H9 (cell line): ENCODE measurements around the gene BRMS1L. TPM values are rescaled to one million over a fixed set of nuclear protein-coding genes. Genes with fewer than 3 reads are reported as not detected.
A peak's percentile ranks its signal among the peaks of the same experiment; 100 is the strongest.

Source experiments
- DNase-seq: peaks from one replicate; pipeline ENCODE4 v3.0.0-alpha.2; 2017
- H2AFZ ChIP-seq: one replicate; pipeline ENCODE4 v1.6.1; 2013; ENCODE audit warnings: mild to moderate bottlenecking, low read length, control low read depth, moderate library complexity
- H2AK5ac ChIP-seq: 2 replicates; pipeline ENCODE4 v1.6.1; 2013; ENCODE audit warnings: low read length, control low read depth, mixed read lengths; ENCODE audit not compliant: insufficient read length
- H2BK120ac ChIP-seq: one replicate; pipeline ENCODE4 v1.6.1; 2013; ENCODE audit warnings: low read depth, mild to moderate bottlenecking, low read length, control low read depth, inconsistent platforms; ENCODE audit not compliant: poor library complexity, severe bottlenecking
- H2BK12ac ChIP-seq: 2 replicates; pipeline ENCODE4 v1.6.1; 2013; ENCODE audit warnings: low read length, control low read depth, mixed read lengths, low read depth; ENCODE audit not compliant: insufficient read length
- H2BK15ac ChIP-seq: 2 replicates; pipeline ENCODE4 v1.6.1; 2013; ENCODE audit warnings: low read depth, low read length, control low read depth
- H2BK20ac ChIP-seq: one replicate; pipeline ENCODE4 v1.6.1; 2013; ENCODE audit warnings: low read depth, mild to moderate bottlenecking, low read length, control low read depth, inconsistent platforms; ENCODE audit not compliant: poor library complexity, severe bottlenecking
- H2BK5ac ChIP-seq: 2 replicates; pipeline ENCODE4 v1.6.1; 2013; ENCODE audit warnings: low read length, control low read depth, mixed read lengths; ENCODE audit not compliant: insufficient read length
- H3K14ac ChIP-seq: 2 replicates; pipeline ENCODE4 v1.6.1; 2013; ENCODE audit warnings: low read length, control low read depth; ENCODE audit not compliant: insufficient read depth
- H3K18ac ChIP-seq: 2 replicates; pipeline ENCODE4 v1.6.1; 2013; ENCODE audit warnings: low read depth, mild to moderate bottlenecking, mixed read lengths, low read length, control low read depth; ENCODE audit not compliant: insufficient read length
- H3K23ac ChIP-seq: 2 replicates; pipeline ENCODE4 v1.6.1; 2013; ENCODE audit warnings: low read length, control low read depth, mixed read lengths, low read depth; ENCODE audit not compliant: insufficient read length
- H3K23me2 ChIP-seq: 2 replicates; pipeline ENCODE4 v1.6.1; 2013; ENCODE audit warnings: low read depth, mild to moderate bottlenecking, mixed read lengths, low read length, control low read depth; ENCODE audit not compliant: insufficient read length, poor library complexity, severe bottlenecking
- H3K27ac ChIP-seq: 2 replicates; pipeline ENCODE4 v1.5.1; 2013; ENCODE audit warnings: low read length, control low read depth, mixed read lengths, low read depth; ENCODE audit not compliant: insufficient read length
- H3K27me3 ChIP-seq: 2 replicates; pipeline ENCODE4 v1.6.1; 2013; ENCODE audit warnings: low read length, control low read depth, inconsistent platforms; ENCODE audit not compliant: insufficient read depth
- H3K4ac ChIP-seq: 2 replicates; pipeline ENCODE4 v1.6.1; 2013; ENCODE audit warnings: low read depth, mild to moderate bottlenecking, control low read depth, inconsistent platforms, low read length, moderate library complexity
- H3K4me1 ChIP-seq: 2 replicates; pipeline ENCODE4 v1.6.1; 2013; ENCODE audit warnings: low read length, control low read depth, inconsistent platforms; ENCODE audit not compliant: insufficient read depth
- H3K4me2 ChIP-seq: 2 replicates; pipeline ENCODE4 v1.6.1; 2013; ENCODE audit warnings: low read length, control low read depth, mixed read lengths; ENCODE audit not compliant: insufficient read length, insufficient read depth
- H3K56ac ChIP-seq: 2 replicates; pipeline ENCODE4 v1.6.1; 2013; ENCODE audit warnings: low read depth, mild to moderate bottlenecking, mixed read lengths, low read length, control low read depth; ENCODE audit not compliant: insufficient read length
- H3K79me1 ChIP-seq: 2 replicates; pipeline ENCODE4 v1.6.1; 2013; ENCODE audit warnings: low read depth, mild to moderate bottlenecking, moderate library complexity, low read length, control low read depth, inconsistent platforms; ENCODE audit not compliant: insufficient read depth, poor library complexity, severe bottlenecking
- H3K79me2 ChIP-seq: 2 replicates; pipeline ENCODE4 v1.6.1; 2013; ENCODE audit warnings: low read length, control low read depth, inconsistent platforms; ENCODE audit not compliant: insufficient read depth
- H3K9ac ChIP-seq: 2 replicates; pipeline ENCODE4 v1.6.1; 2013; ENCODE audit warnings: low read length, control low read depth, mixed read lengths; ENCODE audit not compliant: insufficient read length; ENCODE audit errors: extremely low read depth
- H3K9me3 ChIP-seq: one replicate; pipeline ENCODE4 v1.6.1; 2013; ENCODE audit warnings: low read depth, low read length, inconsistent platforms; ENCODE audit not compliant: control insufficient read depth
- H3T11ph ChIP-seq: one replicate; pipeline ENCODE4 v1.6.1; 2013; ENCODE audit warnings: mild to moderate bottlenecking, low read length, control low read depth, inconsistent platforms
- H4K20me1 ChIP-seq: one replicate; pipeline ENCODE4 v1.6.1; 2013; ENCODE audit not compliant: control insufficient read depth, insufficient read length, insufficient read depth
- H4K5ac ChIP-seq: 2 replicates; pipeline ENCODE4 v1.6.1; 2013; ENCODE audit warnings: low read depth, mild to moderate bottlenecking, mixed read lengths, low read length, control low read depth; ENCODE audit not compliant: insufficient read length
- H4K8ac ChIP-seq: replicated peaks from 2 replicates; pipeline ENCODE4 v1.6.1; 2013; ENCODE audit warnings: low read length, control low read depth, mixed read lengths, low read depth; ENCODE audit not compliant: insufficient read length
- H4K91ac ChIP-seq: 2 replicates; pipeline ENCODE4 v1.6.1; 2013; ENCODE audit warnings: low read depth, mild to moderate bottlenecking, moderate library complexity, mixed read lengths, low read length, control low read depth; ENCODE audit not compliant: insufficient read length
- H3K27ac Mint-ChIP-seq, 3 experiments: 2 replicates in 2 of 3; 3 replicates in 1 of 3; pipeline ENCODE4 v1.8.0; 2020 to 2021; ENCODE audit warnings: mixed read lengths in 3 of 3, mild to moderate bottlenecking in 1 of 3, moderate library complexity in 1 of 3
- H3K27me3 Mint-ChIP-seq: 2 replicates; pipeline ENCODE4 v1.8.0; 2021; ENCODE audit warnings: low read depth, mild to moderate bottlenecking, moderate library complexity, mixed read lengths
- H3K36me3 Mint-ChIP-seq, 3 experiments: 2 replicates in 2 of 3; 3 replicates in 1 of 3; pipeline ENCODE4 v1.8.0; 2020 to 2021; ENCODE audit warnings: low read depth in 3 of 3, mixed read lengths in 3 of 3; ENCODE audit not compliant: insufficient read depth in 1 of 3
- H3K4me1 Mint-ChIP-seq, 2 experiments: 2 replicates each; pipeline ENCODE4 v1.8.0; 2020; ENCODE audit warnings: mixed read lengths in 2 of 2
- H3K4me3 Mint-ChIP-seq, 2 experiments: 2 replicates in 1 of 2; 3 replicates in 1 of 2; pipeline ENCODE4 v1.8.0; 2020 to 2021; ENCODE audit warnings: mild to moderate bottlenecking in 2 of 2, mixed read lengths in 2 of 2, moderate library complexity in 1 of 2
- H3K9me3 Mint-ChIP-seq, 2 experiments: 2 replicates in 1 of 2; 3 replicates in 1 of 2; pipeline ENCODE4 v1.8.0; 2020; ENCODE audit warnings: mild to moderate bottlenecking in 2 of 2, mixed read lengths in 2 of 2, moderate library complexity in 1 of 2
- CTCF ChIP-seq: fragments of 200-600 bp; sonication (generic); conservative IDR thresholded peaks from 3 replicates; pipeline ENCODE4 v1.8.0; 2021; ENCODE audit warnings: antibody characterized with exemption, mild to moderate bottlenecking
- WGBS: extraction: QIAGEN DNeasy Blood & Tissue Kit; methylation state at CpG from one replicate; pipeline ENCODE4 v1.1.7; 2013; ENCODE audit warnings: missing lambda C conversion rate, low lambda C conversion rate, mixed read lengths; ENCODE audit not compliant: insufficient read length; ENCODE audit errors: extremely low coverage; 5-methylcytosine and 5-hydroxymethylcytosine counted together
- total RNA-seq: library from RNA; stranded (reverse); gene quantifications from 2 replicates; pipeline ENCODE4 v1.2.1, GENCODE V29; 2021

Gene BRMS1L
- total RNA-seq, 1 experiment from 2014 or later, result 12.9 TPM

- H2BK20ac ChIP-seq, result no peak overlapping the region
- WGBS, result no CpG with 5 or more reads among the region's 3 CpGs
Measured at GRCh38 chr14:35861204-35861868, 35.2 kb downstream of the BRMS1L start.

More at GRCh38 chr14:35861204-35861868, 35.2 kb downstream of the BRMS1L start:
- H4K91ac ChIP-seq, result no peak overlapping the region
- no peak overlapping the region for H3K27ac ChIP-seq
- Mint-ChIP-seq H3K4me1 (peaks cover 0 to 5% of the 10 kb centered on the region in 2 experiments; a peak in 2 of 4 replicates), H3K27ac (peak overlapping the region in 1 of 3 experiments; percentile 45; a peak in 1 of 7 replicates), H3K9me3 (no peaks in the 10 kb centered on the region), H3K36me3 (peaks cover 4 to 44% (median 21%) of the 10 kb centered on the region in 3 experiments; a peak in 5 of 7 replicates), H3K4me3 (no peak overlapping the region), H3K27me3 (no peaks in the 10 kb centered on the region)
- H3K9ac ChIP-seq, result no peak overlapping the region
- H3K79me2 ChIP-seq, result no peaks in the 10 kb centered on the region
- no peak overlapping the region for H2AFZ ChIP-seq
- TF ChIP-seq CTCF, result no peak
- no peak overlapping the region for H3K23ac ChIP-seq
- no peak for DNase-seq
- no peak overlapping the region for H2BK5ac ChIP-seq
- H2AK5ac ChIP-seq, result no peak overlapping the region
- no peak overlapping the region for H4K8ac ChIP-seq
- no peak overlapping the region for H2BK120ac ChIP-seq
- H4K5ac ChIP-seq, result no peak overlapping the region
- no peak overlapping the region for H2BK12ac ChIP-seq
- no peaks in the 10 kb centered on the region for H3K4me1 ChIP-seq
- no peak overlapping the region for H3K56ac ChIP-seq
- no peaks in the 10 kb centered on the region for H4K20me1 ChIP-seq
- H3K4me2 ChIP-seq, result no peak overlapping the region
- H3K4ac ChIP-seq, result no peak overlapping the region
- no peaks in the 10 kb centered on the region for H3K79me1 ChIP-seq
- no peak overlapping the region for H3K14ac ChIP-seq
- no peak overlapping the region for H2BK15ac ChIP-seq
- no peaks in the 10 kb centered on the region for H3K23me2 ChIP-seq
- no peak overlapping the region for H3T11ph ChIP-seq
- H3K18ac ChIP-seq, result no peak overlapping the region
- H3K9me3 ChIP-seq, result no peaks in the 10 kb centered on the region
- H3K27me3 ChIP-seq, result no peaks in the 10 kb centered on the region
